ENCODE data around the gene FGF1.

Gene FGF1

DNA sequence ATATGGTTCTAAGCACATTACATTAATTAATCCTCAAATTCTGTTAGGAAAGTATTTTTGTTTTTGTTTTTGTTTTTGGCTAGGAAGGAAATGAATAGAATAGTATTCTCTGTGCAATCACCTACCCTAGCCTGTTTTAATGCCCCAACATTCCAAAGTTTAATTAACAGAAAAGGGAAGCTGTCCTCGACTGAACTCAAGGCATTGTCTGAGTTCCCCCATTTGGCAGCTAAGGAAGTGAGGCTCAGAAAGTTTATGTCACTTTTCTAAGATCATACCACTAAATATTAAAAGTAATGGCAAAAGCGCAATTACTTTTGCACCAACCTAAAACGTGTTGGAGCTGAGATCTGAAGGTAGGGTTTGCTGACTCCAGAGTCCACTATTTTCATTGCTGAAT lies 59.8 kb downstream of the FGF1 start:
- in situ Hi-C loops (cut with HindIII; ENCODE audit: low pct_unique_long_range_greater_than_20kb, low sequenced_read_pairs), result no loop called here
- no peak for TF ChIP-seq JUND (IDR thresholded peaks at IDR 0.05; ENCODE audit: low read depth)
- DNase-seq (ENCODE audit: low read depth in 1 of 2, low spot score in 1 of 2), result no peak

GRCh38 chr5:142621227-142621626 lies 64.7 kb downstream of the FGF1 start:
- no peak for TF ChIP-seq JUND (IDR thresholded peaks at IDR 0.05; ENCODE audit: low read depth)
- in situ Hi-C loops (cut with HindIII; ENCODE audit: low pct_unique_long_range_greater_than_20kb, low sequenced_read_pairs), result no loop called here
- no peak for DNase-seq (ENCODE audit: low read depth in 1 of 2, low spot score in 1 of 2)

GRCh38 chr5:142619815-142620214 lies 66.1 kb downstream of the FGF1 start:
- in situ Hi-C loops (cut with HindIII; ENCODE audit: low pct_unique_long_range_greater_than_20kb, low sequenced_read_pairs), result no loop called here
- TF ChIP-seq JUND (IDR thresholded peaks at IDR 0.05; ENCODE audit: low read depth), result no peak
- DNase-seq (ENCODE audit: low read depth in 1 of 2, low spot score in 1 of 2), result no peak

- TF ChIP-seq JUND (IDR thresholded peaks at IDR 0.05; ENCODE audit: low read depth), result no peak
- in situ Hi-C loops (cut with HindIII; ENCODE audit: low pct_unique_long_range_greater_than_20kb, low sequenced_read_pairs), result no loop called here
- DNase-seq (ENCODE audit: low read depth in 1 of 2, low spot score in 1 of 2), result no peak
Measured at GRCh38 chr5:142618130-142618523, 67.8 kb downstream of the FGF1 start.

GRCh38 chr5:142617416-142618129 lies 68.3 kb downstream of the FGF1 start:
- in situ Hi-C loops (cut with HindIII; ENCODE audit: low pct_unique_long_range_greater_than_20kb, low sequenced_read_pairs), result no loop called here

GRCh38 chr5:142615948-142616347 lies 69.9 kb downstream of the FGF1 start:
- no peak for DNase-seq (ENCODE audit: low read depth in 1 of 2, low spot score in 1 of 2)
- no peak for TF ChIP-seq JUND (IDR thresholded peaks at IDR 0.05; ENCODE audit: low read depth)
- in situ Hi-C loops (cut with HindIII; ENCODE audit: low pct_unique_long_range_greater_than_20kb, low sequenced_read_pairs), result no loop called here

More at GRCh38 chr5:142617416-142618129, 68.3 kb downstream of the FGF1 start:
- no peak for TF ChIP-seq JUND (IDR thresholded peaks at IDR 0.05; ENCODE audit: low read depth)
- DNase-seq (ENCODE audit: low read depth in 1 of 2, low spot score in 1 of 2), result no peak

DNA sequence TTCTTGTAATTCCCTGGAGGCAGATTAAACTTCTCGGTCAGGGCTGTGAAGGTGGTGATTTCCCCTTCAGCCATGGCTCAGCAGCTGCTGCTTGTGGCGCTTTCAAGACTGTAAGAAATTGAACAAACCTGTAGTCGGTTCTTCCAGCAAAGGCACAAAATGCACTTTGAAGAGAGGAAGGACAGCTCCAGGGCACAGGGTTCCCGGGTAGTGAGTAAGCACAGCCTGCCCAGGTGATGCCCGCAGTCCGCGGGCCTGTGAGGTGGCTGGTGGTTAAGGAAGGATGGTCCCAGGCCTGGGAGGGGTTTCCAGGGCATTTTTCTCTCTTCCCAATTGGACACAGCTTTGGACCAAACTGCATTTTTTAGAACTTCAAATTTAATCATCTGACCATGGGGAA lies 71.8 kb downstream of the FGF1 start:
- DNase-seq (ENCODE audit: low read depth in 1 of 2, low spot score in 1 of 2), result no peak
- in situ Hi-C loops (cut with HindIII; ENCODE audit: low pct_unique_long_range_greater_than_20kb, low sequenced_read_pairs), result no loop called here
- no peak for TF ChIP-seq JUND (IDR thresholded peaks at IDR 0.05; ENCODE audit: low read depth)

- no peak for DNase-seq (ENCODE audit: low read depth in 1 of 2, low spot score in 1 of 2)
- no peak for TF ChIP-seq JUND (IDR thresholded peaks at IDR 0.05; ENCODE audit: low read depth)
- in situ Hi-C loops (cut with HindIII; ENCODE audit: low pct_unique_long_range_greater_than_20kb, low sequenced_read_pairs), result no loop called here
Measured at GRCh38 chr5:142613271-142613671, 72.6 kb downstream of the FGF1 start.

- in situ Hi-C loops (cut with HindIII; ENCODE audit: low pct_unique_long_range_greater_than_20kb, low sequenced_read_pairs), result no loop called here
- no peak for DNase-seq (ENCODE audit: low read depth in 1 of 2, low spot score in 1 of 2)
- no peak for TF ChIP-seq JUND (IDR thresholded peaks at IDR 0.05; ENCODE audit: low read depth)
Measured at GRCh38 chr5:142612494-142613270, 73.2 kb downstream of the FGF1 start.

GRCh38 chr5:142611154-142611553 lies 74.7 kb downstream of the FGF1 start:
- TF ChIP-seq JUND (IDR thresholded peaks at IDR 0.05; ENCODE audit: low read depth), result no peak
- DNase-seq (ENCODE audit: low read depth in 1 of 2, low spot score in 1 of 2), result peak; percentile 76 to 82
- in situ Hi-C loops (cut with HindIII; ENCODE audit: low pct_unique_long_range_greater_than_20kb, low sequenced_read_pairs), result no loop called here

GRCh38 chr5:142610176-142611001 lies 75.5 kb downstream of the FGF1 start:
- TF ChIP-seq JUND (IDR thresholded peaks at IDR 0.05; ENCODE audit: low read depth), result no peak
- in situ Hi-C loops (cut with HindIII; ENCODE audit: low pct_unique_long_range_greater_than_20kb, low sequenced_read_pairs), result no loop called here
- DNase-seq (ENCODE audit: low read depth in 1 of 2, low spot score in 1 of 2), result no peak

- no peak for TF ChIP-seq JUND (IDR thresholded peaks at IDR 0.05; ENCODE audit: low read depth)
- DNase-seq (ENCODE audit: low read depth in 1 of 2, low spot score in 1 of 2), result no peak
- in situ Hi-C loops (cut with HindIII; ENCODE audit: low pct_unique_long_range_greater_than_20kb, low sequenced_read_pairs), result no loop called here
Measured at GRCh38 chr5:142609142-142609541, 76.7 kb downstream of the FGF1 start.

GRCh38 chr5:142608081-142608480 lies 77.8 kb downstream of the FGF1 start:
- no peak for DNase-seq (ENCODE audit: low read depth in 1 of 2, low spot score in 1 of 2)
- in situ Hi-C loops (cut with HindIII; ENCODE audit: low pct_unique_long_range_greater_than_20kb, low sequenced_read_pairs), result no loop called here
- no peak for TF ChIP-seq JUND (IDR thresholded peaks at IDR 0.05; ENCODE audit: low read depth)
